ENCODE data around the gene PAQR8.
"Not testable (repeated sequence)": the region's sequence is repeated elsewhere in the genome, so short reads cannot be mapped to it uniquely, and the experiment has no call there.

Gene PAQR8

GRCh38 chr6:52376763-52377162 lies 14.8 kb downstream of the PAQR8 start:
- no peak for DNase-seq (ENCODE audit: low read depth)

GRCh38 chr6:52377538-52378221 lies 15.7 kb downstream of the PAQR8 start:
- DNase-seq (ENCODE audit: low read depth), result no peak

- DNase-seq (ENCODE audit: low read depth), result no peak
Observed at GRCh38 chr6:52381249-52381648, 19.3 kb downstream of the PAQR8 start.

GRCh38 chr6:52384145-52384766 lies 22.3 kb downstream of the PAQR8 start:
- DNase-seq (ENCODE audit: low read depth), result no peak

- DNase-seq (ENCODE audit: low read depth), result no peak
Observed at GRCh38 chr6:52385074-52385473, 23.1 kb downstream of the PAQR8 start.

GRCh38 chr6:52388119-52388518 lies 26.2 kb downstream of the PAQR8 start:
- DNase-seq (ENCODE audit: low read depth), result not testable (repeated sequence)

GRCh38 chr6:52388790-52389189 lies 26.8 kb downstream of the PAQR8 start:
- no peak for DNase-seq (ENCODE audit: low read depth)

GRCh38 chr6:52389264-52389625 lies 27.3 kb downstream of the PAQR8 start:
- no peak for DNase-seq (ENCODE audit: low read depth)

- DNase-seq (ENCODE audit: low read depth), result peak; percentile 32
Observed at GRCh38 chr6:52389626-52390360, 27.8 kb downstream of the PAQR8 start.

- DNase-seq (ENCODE audit: low read depth), result peak; percentile 40
Observed at GRCh38 chr6:52390361-52390727, 28.4 kb downstream of the PAQR8 start.

GRCh38 chr6:52391599-52391998 lies 29.6 kb downstream of the PAQR8 start:
- no peak for DNase-seq (ENCODE audit: low read depth)

GRCh38 chr6:52392944-52393343 lies 31.0 kb downstream of the PAQR8 start:
- DNase-seq (ENCODE audit: low read depth), result no peak

GRCh38 chr6:52393780-52394179 lies 31.8 kb downstream of the PAQR8 start:
- no peak for DNase-seq (ENCODE audit: low read depth)

GRCh38 chr6:52394251-52394666 lies 32.3 kb downstream of the PAQR8 start:
- DNase-seq (ENCODE audit: low read depth), result no peak

- no peak for DNase-seq (ENCODE audit: low read depth)
Observed at GRCh38 chr6:52395969-52396368, 34.0 kb downstream of the PAQR8 start.

GRCh38 chr6:52399511-52400312 lies 37.8 kb downstream of the PAQR8 start:
- no peak for DNase-seq (ENCODE audit: low read depth)

GRCh38 chr6:52400313-52401041 lies 38.5 kb downstream of the PAQR8 start:
- DNase-seq (ENCODE audit: low read depth), result no peak

GRCh38 chr6:52403086-52403485 lies 41.1 kb downstream of the PAQR8 start:
- no peak for DNase-seq (ENCODE audit: low read depth)

GRCh38 chr6:52403627-52404026 lies 41.7 kb downstream of the PAQR8 start:
- DNase-seq (ENCODE audit: low read depth), result no peak

- no peak for DNase-seq (ENCODE audit: low read depth)
Observed at GRCh38 chr6:52405243-52405642, 43.3 kb downstream of the PAQR8 start.

GRCh38 chr6:52407467-52407866 lies 45.5 kb downstream of the PAQR8 start:
- DNase-seq (ENCODE audit: low read depth), result no peak

- no peak for DNase-seq (ENCODE audit: low read depth)
Observed at GRCh38 chr6:52409499-52409898, 47.5 kb downstream of the PAQR8 start.

All from activated T-helper 1 cell treated with Interleukin-2 at 50 U/mL for 16 hours (primary cell).